HepG2 (cell line): ENCODE results near the gene IQCH. TPM values are rescaled to one million over a fixed set of nuclear protein-coding genes. Genes with fewer than 3 reads are reported as not detected.
A peak's percentile ranks its signal among the peaks of the same experiment; 100 is the strongest.

ENCODE experiments used
- AGO2 ChIP-seq: fragments of 200-400 bp; formaldehyde crosslinking; optimal IDR thresholded peaks from 2 replicates; pipeline ENCODE3; 2017; ENCODE audit warnings: mild to moderate bottlenecking, low read depth, low read length, moderate library complexity
- HOXA5 ChIP-seq: sonication (generic); formaldehyde crosslinking; IDR thresholded peaks from 2 replicates; pipeline ENCODE4 v1.4.0; 2020; ENCODE audit warnings: missing genetic modification reagents
- JUND ChIP-seq: sonication (generic); formaldehyde crosslinking; IDR thresholded peaks from 2 replicates; pipeline ENCODE4 v1.8.0; 2022; ENCODE audit warnings: mild to moderate bottlenecking, missing genetic modification reagents
- KDM5B ChIP-seq: sonication (generic); formaldehyde crosslinking; IDR thresholded peaks from 2 replicates; pipeline ENCODE4 v1.4.0; 2020; ENCODE audit warnings: missing genetic modification reagents, mild to moderate bottlenecking, borderline replicate concordance
- SIN3A ChIP-seq: IDR thresholded peaks from 2 replicates; pipeline ENCODE4 v1.6.1; 2011; ENCODE audit warnings: low read depth, mild to moderate bottlenecking, control low read depth, low read length, borderline replicate concordance
- SMAD3 ChIP-seq: sonication (generic); formaldehyde crosslinking; IDR thresholded peaks from 2 replicates; pipeline ENCODE4 v1.4.0; 2020; ENCODE audit warnings: missing genetic modification reagents
- TAF15 ChIP-seq: fragments of 200-400 bp; formaldehyde crosslinking; IDR thresholded peaks from one replicate; pipeline ENCODE4 v1.6.1; 2018; ENCODE audit warnings: mild to moderate bottlenecking, low read depth, low read length; ENCODE audit not compliant: poor library complexity, severe bottlenecking
- ZNF101 ChIP-seq: sonication (generic); formaldehyde crosslinking; IDR thresholded peaks from 2 replicates; pipeline ENCODE4 v1.4.0; 2020; ENCODE audit warnings: mild to moderate bottlenecking, low read depth, missing genetic modification reagents, borderline replicate concordance
- ZNF124 ChIP-seq: sonication (generic); formaldehyde crosslinking; IDR thresholded peaks from 2 replicates; pipeline ENCODE4 v1.4.0; 2020; ENCODE audit warnings: missing genetic modification reagents
- ZNF441 ChIP-seq: sonication (generic); formaldehyde crosslinking; IDR thresholded peaks from 2 replicates; pipeline ENCODE4 v1.7.0; 2021; ENCODE audit warnings: missing genetic modification reagents, borderline replicate concordance
- ZNF775 ChIP-seq: sonication (generic); formaldehyde crosslinking; IDR thresholded peaks from 2 replicates; pipeline ENCODE4 v1.4.0; 2020; ENCODE audit warnings: missing genetic modification reagents, mild to moderate bottlenecking, moderate library complexity, borderline replicate concordance
- ZNF792 ChIP-seq: IDR thresholded peaks from 2 replicates; pipeline ENCODE4 v1.6.1; 2016
- polyA plus RNA-seq, 8 experiments: library from polyadenylated mRNA; depleted of rRNA in 3 of 8; stranded (reverse) in 7 of 8; unstranded in 1 of 8; fragments of >200 nt; fragmentation: Illumina TruSeq in 4 of 8; extraction: Trizol in 4 of 8; gene quantifications; 2 replicates each; pipeline versions ENCODE4 v1.2.1 to v1.2.3, GENCODE V29; 2011 to 2016; ENCODE audit warnings: low read depth in 4 of 8, missing spikeins in 1 of 8, mixed read lengths in 1 of 8; ENCODE audit not compliant: insufficient read depth in 1 of 8
- total RNA-seq, 5 experiments: library from RNA; depleted of rRNA; stranded (reverse); fragments of >200 nt; fragmentation: Illumina TruSeq; extraction: Trizol; gene quantifications; 2 replicates each; pipeline ENCODE4 v1.2.3, GENCODE V29; 2016; ENCODE audit warnings: low read depth in 1 of 5
- TF ChIP-seq, protein P1 (sequence below): sonication (generic); formaldehyde crosslinking; IDR thresholded peaks from 2 replicates; pipeline ENCODE4 v1.9.0; 2021; ENCODE audit warnings: missing genetic modification reagents, mild to moderate bottlenecking, borderline replicate concordance
- TF ChIP-seq, protein P2 (sequence below): sonication (generic); formaldehyde crosslinking; IDR thresholded peaks from 2 replicates; pipeline ENCODE4 v1.4.0; 2020; ENCODE audit warnings: mild to moderate bottlenecking, missing genetic modification reagents
- TF ChIP-seq, protein P3 (sequence below): sonication (generic); formaldehyde crosslinking; IDR thresholded peaks from 2 replicates; pipeline ENCODE4 v1.5.0; 2020; ENCODE audit warnings: missing genetic modification reagents
- TF ChIP-seq, protein P4 (sequence below): sonication (generic); formaldehyde crosslinking; IDR thresholded peaks from 2 replicates; pipeline ENCODE4 v1.5.0; 2020; ENCODE audit warnings: missing genetic modification reagents
- TF ChIP-seq, protein P5 (sequence below): sonication (generic); formaldehyde crosslinking; IDR thresholded peaks from 2 replicates; pipeline ENCODE4 v1.4.0; 2020; ENCODE audit warnings: mild to moderate bottlenecking, missing genetic modification reagents

The IQCH gene
- total and polyA plus RNA-seq, 2 of the 13 experiments (the other 11 are each of a cell fraction or from before 2014, with no cell fraction given), result 0.16 to 0.55 TPM

DNA sequence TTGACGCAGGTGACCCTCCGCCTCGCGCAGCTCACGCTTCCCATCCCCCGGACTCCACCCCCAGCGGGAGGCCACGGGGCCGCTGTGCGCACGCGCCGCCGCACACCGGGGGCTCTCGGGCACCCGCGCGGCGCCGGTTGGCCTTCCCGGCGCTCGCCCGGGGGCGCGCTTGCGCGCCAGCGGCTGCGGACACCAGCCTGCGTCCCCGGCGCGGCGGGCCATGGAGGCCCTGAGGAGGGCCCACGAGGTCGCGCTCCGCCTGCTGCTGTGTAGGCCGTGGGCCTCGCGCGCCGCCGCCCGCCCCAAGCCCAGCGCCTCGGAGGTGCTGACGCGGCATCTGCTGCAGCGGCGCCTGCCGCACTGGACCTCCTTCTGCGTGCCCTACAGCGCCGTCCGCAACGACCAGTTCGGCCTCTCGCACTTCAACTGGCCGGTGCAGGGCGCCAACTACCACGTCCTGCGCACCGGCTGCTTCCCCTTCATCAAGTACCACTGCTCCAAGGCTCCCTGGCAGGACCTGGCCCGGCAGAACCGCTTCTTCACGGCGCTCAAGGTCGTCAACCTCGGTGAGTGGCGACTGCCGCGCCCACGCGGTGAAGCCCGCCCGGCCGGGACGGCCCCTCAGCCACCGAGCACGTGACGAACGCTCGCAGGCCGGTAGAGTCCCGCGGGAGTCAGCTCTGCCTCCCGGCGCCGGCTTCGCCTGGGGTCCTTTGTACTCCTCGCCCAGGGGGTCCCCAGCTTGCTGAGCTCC, 266.6 kb downstream of the IQCH start, which contains the start of gene C15orf61 (continued):
- TF ChIP-seq AGO2 (peak; percentile 91), ZNF775 (CRISPR knock-in tag) (no peak), JUND (CRISPR knock-in tag) (no peak; the same call in 1 of the 2 replicates), SIN3A (peak; percentile 35; the same call in 1 of the 2 replicates), TAF15 (no peak), ZNF124 (CRISPR knock-in tag) (no peak), SMAD3 (peak; percentile 63; the same call in 1 of the 2 replicates), ZNF101 (CRISPR knock-in tag) (0 out of 2 replicates have a peak, but pooled peaks have one; percentile 40), HOXA5 (no peak; the same call in none of the 2 replicates), ZNF792 (peak; percentile 43; the same call in 1 of the 2 replicates), ZNF441 (CRISPR knock-in tag) (peak; percentile 90), KDM5B (CRISPR knock-in tag) (peak; percentile 99)
- TF ChIP-seq, protein P1, sequence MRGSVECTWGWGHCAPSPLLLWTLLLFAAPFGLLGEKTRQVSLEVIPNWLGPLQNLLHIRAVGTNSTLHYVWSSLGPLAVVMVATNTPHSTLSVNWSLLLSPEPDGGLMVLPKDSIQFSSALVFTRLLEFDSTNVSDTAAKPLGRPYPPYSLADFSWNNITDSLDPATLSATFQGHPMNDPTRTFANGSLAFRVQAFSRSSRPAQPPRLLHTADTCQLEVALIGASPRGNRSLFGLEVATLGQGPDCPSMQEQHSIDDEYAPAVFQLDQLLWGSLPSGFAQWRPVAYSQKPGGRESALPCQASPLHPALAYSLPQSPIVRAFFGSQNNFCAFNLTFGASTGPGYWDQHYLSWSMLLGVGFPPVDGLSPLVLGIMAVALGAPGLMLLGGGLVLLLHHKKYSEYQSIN (CRISPR knock-in tag), result no peak; the same call in 1 of the 2 replicates
- TF ChIP-seq, protein P2, sequence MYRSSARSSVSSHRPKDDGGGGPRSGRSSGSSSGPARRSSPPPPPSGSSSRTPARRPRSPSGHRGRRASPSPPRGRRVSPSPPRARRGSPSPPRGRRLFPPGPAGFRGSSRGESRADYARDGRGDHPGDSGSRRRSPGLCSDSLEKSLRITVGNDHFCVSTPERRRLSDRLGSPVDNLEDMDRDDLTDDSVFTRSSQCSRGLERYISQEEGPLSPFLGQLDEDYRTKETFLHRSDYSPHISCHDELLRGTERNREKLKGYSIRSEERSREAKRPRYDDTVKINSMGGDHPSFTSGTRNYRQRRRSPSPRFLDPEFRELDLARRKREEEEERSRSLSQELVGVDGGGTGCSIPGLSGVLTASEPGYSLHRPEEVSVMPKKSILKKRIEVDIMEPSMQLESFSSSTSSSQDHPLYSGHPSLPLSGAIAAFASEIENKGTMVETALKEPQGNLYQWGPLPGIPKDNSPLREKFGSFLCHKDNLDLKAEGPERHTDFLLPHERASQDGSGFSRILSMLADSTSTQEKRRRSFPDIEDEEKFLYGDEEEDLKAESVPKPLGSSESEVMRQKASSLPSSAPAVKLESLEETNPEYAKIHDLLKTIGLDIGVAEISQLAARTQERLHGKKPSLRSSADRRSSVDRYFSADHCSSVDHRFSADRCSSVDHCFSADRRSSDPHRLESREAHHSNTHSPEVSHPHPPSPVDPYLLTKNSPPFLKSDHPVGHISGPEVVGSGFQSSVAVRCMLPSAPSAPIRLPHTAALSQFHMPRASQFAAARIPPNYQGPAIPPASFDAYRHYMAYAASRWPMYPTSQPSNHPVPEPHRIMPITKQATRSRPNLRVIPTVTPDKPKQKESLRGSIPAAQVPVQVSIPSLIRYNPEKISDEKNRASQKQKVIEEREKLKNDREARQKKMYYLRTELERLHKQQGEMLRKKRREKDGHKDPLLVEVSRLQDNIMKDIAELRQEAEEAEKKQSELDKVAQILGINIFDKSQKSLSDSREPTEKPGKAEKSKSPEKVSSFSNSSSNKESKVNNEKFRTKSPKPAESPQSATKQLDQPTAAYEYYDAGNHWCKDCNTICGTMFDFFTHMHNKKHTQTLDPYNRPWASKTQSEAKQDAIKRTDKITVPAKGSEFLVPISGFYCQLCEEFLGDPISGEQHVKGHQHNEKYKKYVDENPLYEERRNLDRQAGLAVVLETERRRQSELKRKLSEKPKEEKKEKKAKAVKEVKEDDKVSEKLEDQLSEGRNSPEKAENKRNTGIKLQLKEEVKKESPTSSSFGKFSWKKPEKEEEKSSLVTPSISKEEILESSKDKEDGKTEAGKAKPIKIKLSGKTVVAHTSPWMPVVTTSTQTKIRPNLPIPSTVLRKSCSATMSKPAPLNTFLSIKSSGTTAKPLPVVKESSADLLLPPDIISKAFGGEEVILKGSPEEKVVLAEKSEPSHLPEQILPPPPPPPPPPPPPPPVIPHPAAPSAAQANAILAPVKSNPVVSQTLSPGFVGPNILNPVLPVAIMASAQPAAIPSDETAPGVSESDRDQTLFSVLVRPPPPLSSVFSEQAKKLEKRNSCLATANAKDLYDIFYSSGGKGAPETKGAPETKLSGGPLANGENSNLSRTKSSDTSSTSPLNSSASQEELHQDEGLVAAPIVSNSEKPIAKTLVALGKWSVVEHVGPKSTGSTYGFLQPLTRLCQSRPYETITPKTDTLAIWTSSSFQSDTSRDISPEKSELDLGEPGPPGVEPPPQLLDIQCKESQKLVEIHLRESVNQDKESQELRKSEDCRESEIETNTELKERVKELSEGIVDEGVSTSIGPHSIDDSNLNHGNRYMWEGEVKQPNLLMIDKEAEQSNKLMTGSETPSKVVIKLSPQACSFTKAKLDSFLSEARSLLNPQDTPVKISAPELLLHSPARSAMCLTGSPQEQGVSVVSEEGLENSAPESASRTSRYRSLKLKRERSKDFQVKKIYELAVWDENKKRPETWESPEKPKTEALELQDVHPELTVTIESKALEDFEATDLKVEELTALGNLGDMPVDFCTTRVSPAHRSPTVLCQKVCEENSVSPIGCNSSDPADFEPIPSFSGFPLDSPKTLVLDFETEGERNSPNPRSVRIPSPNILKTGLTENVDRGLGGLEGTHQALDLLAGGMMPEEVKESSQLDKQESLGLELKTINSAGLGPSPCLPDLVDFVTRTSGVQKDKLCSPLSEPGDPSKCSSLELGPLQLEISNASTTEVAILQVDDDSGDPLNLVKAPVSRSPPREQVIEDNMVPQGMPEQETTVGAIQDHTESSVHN, result peak; percentile 87; the same call in 1 of the 2 replicates
- TF ChIP-seq, protein P3, sequence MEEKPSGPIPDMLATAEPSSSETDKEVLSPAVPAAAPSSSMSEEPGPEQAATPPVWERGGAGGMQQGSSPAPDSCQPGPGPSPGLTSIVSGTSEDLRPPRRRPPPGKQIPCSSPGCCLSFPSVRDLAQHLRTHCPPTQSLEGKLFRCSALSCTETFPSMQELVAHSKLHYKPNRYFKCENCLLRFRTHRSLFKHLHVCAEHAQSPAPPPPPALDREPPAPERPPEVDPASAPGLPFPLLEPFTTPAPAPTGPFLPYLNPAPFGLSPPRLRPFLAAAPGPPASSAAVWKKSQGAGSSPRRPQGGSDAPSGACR (CRISPR knock-in tag), result peak; percentile 65; the same call in 1 of the 2 replicates
- TF ChIP-seq, protein P4, sequence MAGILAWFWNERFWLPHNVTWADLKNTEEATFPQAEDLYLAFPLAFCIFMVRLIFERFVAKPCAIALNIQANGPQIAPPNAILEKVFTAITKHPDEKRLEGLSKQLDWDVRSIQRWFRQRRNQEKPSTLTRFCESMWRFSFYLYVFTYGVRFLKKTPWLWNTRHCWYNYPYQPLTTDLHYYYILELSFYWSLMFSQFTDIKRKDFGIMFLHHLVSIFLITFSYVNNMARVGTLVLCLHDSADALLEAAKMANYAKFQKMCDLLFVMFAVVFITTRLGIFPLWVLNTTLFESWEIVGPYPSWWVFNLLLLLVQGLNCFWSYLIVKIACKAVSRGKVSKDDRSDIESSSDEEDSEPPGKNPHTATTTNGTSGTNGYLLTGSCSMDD (CRISPR knock-in tag), result peak; percentile 88
- TF ChIP-seq, protein P5, sequence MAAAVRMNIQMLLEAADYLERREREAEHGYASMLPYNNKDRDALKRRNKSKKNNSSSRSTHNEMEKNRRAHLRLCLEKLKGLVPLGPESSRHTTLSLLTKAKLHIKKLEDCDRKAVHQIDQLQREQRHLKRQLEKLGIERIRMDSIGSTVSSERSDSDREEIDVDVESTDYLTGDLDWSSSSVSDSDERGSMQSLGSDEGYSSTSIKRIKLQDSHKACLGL (CRISPR knock-in tag), result peak; percentile 98
